ENCODE measurements around the gene THSD4. TPM values are rescaled to one million over a fixed set of nuclear protein-coding genes. Genes with fewer than 3 reads are reported as not detected.

Gene THSD4
- total RNA-seq, 1 experiment from 2014 or later, result 36.3 TPM

GRCh38 chr15:71091601-71092000 is 23.7 kb upstream of the THSD4 start:
- no TSS peak for BruUV-seq (replicated peaks)
- Mint-ChIP-seq H3K27ac (ENCODE audit: low read depth, unreplicated experiment) (no peak overlapping the region), H3K4me1 (ENCODE audit: insufficient read depth, unreplicated experiment) (peaks cover 18% of the 10 kb centered on the region), H3K27me3 (ENCODE audit: insufficient read depth, unreplicated experiment) (no peaks in the 10 kb centered on the region), H3K9me3 (ENCODE audit: unreplicated experiment) (peaks cover 11% of the 10 kb centered on the region), H3K4me3 (ENCODE audit: unreplicated experiment) (no peak overlapping the region), H3K36me3 (ENCODE audit: insufficient read depth, unreplicated experiment) (no peaks in the 10 kb centered on the region)
- intact Hi-C loops (cut with micrococcal nuclease), result no loop called here
- TF ChIP-seq CTCF (IDR thresholded peaks at IDR 0.05; ENCODE audit: unreplicated experiment), result no peak
- no peak for DNase-seq (ENCODE audit: unreplicated experiment)
- ChIA-PET POLR2A (no interaction called here), CTCF (interaction anchor here (0.7 kb wide), 1 partner anchor 23 kb away, joined by 3 read pairs; no protein-coding TSS in a partner anchor)

GRCh38 chr15:71092056-71092600 is 23.1 kb upstream of the THSD4 start:
- intact Hi-C loops (cut with micrococcal nuclease), result no loop called here
- H3K9me3 Mint-ChIP-seq (ENCODE audit: unreplicated experiment), result peaks cover 6% of the 10 kb centered on the region
- peak overlapping the region; percentile 39 for H3K27ac Mint-ChIP-seq (ENCODE audit: low read depth, unreplicated experiment)
- H3K27me3 Mint-ChIP-seq (ENCODE audit: insufficient read depth, unreplicated experiment), result no peaks in the 10 kb centered on the region
- no peak for TF ChIP-seq CTCF (IDR thresholded peaks at IDR 0.05; ENCODE audit: unreplicated experiment)
- ChIA-PET CTCF (no interaction called here), POLR2A (interaction anchor here (1.1 to 2.1 kb wide), 2 partner anchors 19 to 25 kb away, joined by 3 to 7 read pairs; no protein-coding TSS in a partner anchor)
- BruUV-seq (replicated peaks), result no TSS peak
- DNase-seq (ENCODE audit: unreplicated experiment), result no peak
- H3K4me3 Mint-ChIP-seq (ENCODE audit: unreplicated experiment), result no peak overlapping the region
- no peaks in the 10 kb centered on the region for H3K36me3 Mint-ChIP-seq (ENCODE audit: insufficient read depth, unreplicated experiment)
- peaks cover 22% of the 10 kb centered on the region for H3K4me1 Mint-ChIP-seq (ENCODE audit: insufficient read depth, unreplicated experiment)

GRCh38 chr15:71093054-71094024 is 21.9 kb upstream of the THSD4 start:
- TF ChIP-seq CTCF (IDR thresholded peaks at IDR 0.05; ENCODE audit: unreplicated experiment), result no peak
- Mint-ChIP-seq H3K36me3 (ENCODE audit: insufficient read depth, unreplicated experiment) (no peaks in the 10 kb centered on the region), H3K27me3 (ENCODE audit: insufficient read depth, unreplicated experiment) (no peaks in the 10 kb centered on the region), H3K27ac (ENCODE audit: low read depth, unreplicated experiment) (peak overlapping the region; percentile 39), H3K4me3 (ENCODE audit: unreplicated experiment) (no peak overlapping the region), H3K4me1 (ENCODE audit: insufficient read depth, unreplicated experiment) (peaks cover 22% of the 10 kb centered on the region), H3K9me3 (ENCODE audit: unreplicated experiment) (no peaks in the 10 kb centered on the region)
- ChIA-PET POLR2A (interaction anchor here (0.5 to 2.1 kb wide), 7 partner anchors 14 to 119 kb away, joined by 3 to 7 read pairs (median 4); no protein-coding TSS in a partner anchor), CTCF (interaction anchor here (1.1 kb wide), 1 partner anchor 10 kb away, joined by 4 read pairs; no protein-coding TSS in a partner anchor)
- BruUV-seq (replicated peaks), result no TSS peak
- DNase-seq (ENCODE audit: unreplicated experiment), result peak; percentile 76
- intact Hi-C loops (cut with micrococcal nuclease), result no loop called here

- TF ChIP-seq CTCF (IDR thresholded peaks at IDR 0.05; ENCODE audit: unreplicated experiment), result no peak
- no TSS peak for BruUV-seq (replicated peaks)
- peak overlapping the region; percentile 39 for H3K27ac Mint-ChIP-seq (ENCODE audit: low read depth, unreplicated experiment)
- H3K4me3 Mint-ChIP-seq (ENCODE audit: unreplicated experiment), result no peak overlapping the region
- H3K4me1 Mint-ChIP-seq (ENCODE audit: insufficient read depth, unreplicated experiment), result peaks cover 22% of the 10 kb centered on the region
- H3K27me3 Mint-ChIP-seq (ENCODE audit: insufficient read depth, unreplicated experiment), result no peaks in the 10 kb centered on the region
- no peaks in the 10 kb centered on the region for H3K36me3 Mint-ChIP-seq (ENCODE audit: insufficient read depth, unreplicated experiment)
- DNase-seq (ENCODE audit: unreplicated experiment), result no peak
- POLR2A ChIA-PET, result interaction anchor here (0.5 to 2.1 kb wide), 3 partner anchors 21 to 120 kb away, joined by 3 to 7 read pairs (median 5); no protein-coding TSS in a partner anchor
- H3K9me3 Mint-ChIP-seq (ENCODE audit: unreplicated experiment), result no peaks in the 10 kb centered on the region
- CTCF ChIA-PET, result interaction anchor here (0.6 kb wide), 1 partner anchor 145 kb away, joined by 3 read pairs; no protein-coding TSS in a partner anchor
- intact Hi-C loops (cut with micrococcal nuclease), result no loop called here
Measured at GRCh38 chr15:71094137-71094536, 21.1 kb upstream of the THSD4 start.

Measured in MCF 10A (cell line).